ENCODE data around the gene SNX20. TPM values are rescaled to one million over a fixed set of nuclear protein-coding genes. Genes with fewer than 3 reads are reported as not detected.

SNX20 gene
- total RNA-seq, 1 donor from 2014 or later, result not detected

GRCh38 chr16:50709061-50709684 lies 28.1 kb upstream of the SNX20 start:
- peaks cover 6% of the 10 kb centered on the region for H3K36me3 Mint-ChIP-seq (ENCODE audit: low read depth)
- no peak overlapping the region for H3K4me3 Mint-ChIP-seq (ENCODE audit: unreplicated experiment)
- H3K4me1 Mint-ChIP-seq (ENCODE audit: low read depth), result no peaks in the 10 kb centered on the region
- no peak for DNase-seq (ENCODE audit: low spot score)
- H3K27ac Mint-ChIP-seq (ENCODE audit: unreplicated experiment), result no peak overlapping the region
- TF ChIP-seq, protein P1, sequence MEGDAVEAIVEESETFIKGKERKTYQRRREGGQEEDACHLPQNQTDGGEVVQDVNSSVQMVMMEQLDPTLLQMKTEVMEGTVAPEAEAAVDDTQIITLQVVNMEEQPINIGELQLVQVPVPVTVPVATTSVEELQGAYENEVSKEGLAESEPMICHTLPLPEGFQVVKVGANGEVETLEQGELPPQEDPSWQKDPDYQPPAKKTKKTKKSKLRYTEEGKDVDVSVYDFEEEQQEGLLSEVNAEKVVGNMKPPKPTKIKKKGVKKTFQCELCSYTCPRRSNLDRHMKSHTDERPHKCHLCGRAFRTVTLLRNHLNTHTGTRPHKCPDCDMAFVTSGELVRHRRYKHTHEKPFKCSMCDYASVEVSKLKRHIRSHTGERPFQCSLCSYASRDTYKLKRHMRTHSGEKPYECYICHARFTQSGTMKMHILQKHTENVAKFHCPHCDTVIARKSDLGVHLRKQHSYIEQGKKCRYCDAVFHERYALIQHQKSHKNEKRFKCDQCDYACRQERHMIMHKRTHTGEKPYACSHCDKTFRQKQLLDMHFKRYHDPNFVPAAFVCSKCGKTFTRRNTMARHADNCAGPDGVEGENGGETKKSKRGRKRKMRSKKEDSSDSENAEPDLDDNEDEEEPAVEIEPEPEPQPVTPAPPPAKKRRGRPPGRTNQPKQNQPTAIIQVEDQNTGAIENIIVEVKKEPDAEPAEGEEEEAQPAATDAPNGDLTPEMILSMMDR (IDR thresholded peaks at IDR 0.05), result no peak
- peaks cover 16% of the 10 kb centered on the region for H3K27me3 Mint-ChIP-seq (ENCODE audit: low read depth)
- peaks cover 16% of the 10 kb centered on the region for H3K9me3 Mint-ChIP-seq (ENCODE audit: low read depth)

GRCh38 chr16:50708373-50709060 lies 27.4 kb upstream of the SNX20 start:
- Mint-ChIP-seq H3K9me3 (ENCODE audit: low read depth) (peaks cover 22% of the 10 kb centered on the region), H3K27ac (ENCODE audit: unreplicated experiment) (no peak overlapping the region), H3K4me1 (ENCODE audit: low read depth) (no peaks in the 10 kb centered on the region), H3K4me3 (ENCODE audit: unreplicated experiment) (no peak overlapping the region), H3K36me3 (ENCODE audit: low read depth) (peaks cover 8% of the 10 kb centered on the region), H3K27me3 (ENCODE audit: low read depth) (peaks cover 16% of the 10 kb centered on the region)
- DNase-seq (ENCODE audit: low spot score), result no peak
- TF ChIP-seq, protein P1 (IDR thresholded peaks at IDR 0.05), result no peak

GRCh38 chr16:50706250-50706649 lies 25.1 kb upstream of the SNX20 start:
- DNase-seq (ENCODE audit: low spot score), result no peak
- H3K4me1 Mint-ChIP-seq (ENCODE audit: low read depth), result no peaks in the 10 kb centered on the region
- peaks cover 22% of the 10 kb centered on the region for H3K9me3 Mint-ChIP-seq (ENCODE audit: low read depth)
- peaks cover 8% of the 10 kb centered on the region for H3K36me3 Mint-ChIP-seq (ENCODE audit: low read depth)
- H3K4me3 Mint-ChIP-seq (ENCODE audit: unreplicated experiment), result no peak overlapping the region
- H3K27me3 Mint-ChIP-seq (ENCODE audit: low read depth), result peaks cover 16% of the 10 kb centered on the region
- no peak overlapping the region for H3K27ac Mint-ChIP-seq (ENCODE audit: unreplicated experiment)
- TF ChIP-seq, protein P1 (IDR thresholded peaks at IDR 0.05), result no peak

GRCh38 chr16:50705436-50706110 lies 24.5 kb upstream of the SNX20 start:
- TF ChIP-seq, protein P1 (IDR thresholded peaks at IDR 0.05), result no peak
- Mint-ChIP-seq H3K4me1 (ENCODE audit: low read depth) (no peaks in the 10 kb centered on the region), H3K27me3 (ENCODE audit: low read depth) (peaks cover 16% of the 10 kb centered on the region), H3K36me3 (ENCODE audit: low read depth) (peaks cover 8% of the 10 kb centered on the region), H3K27ac (ENCODE audit: unreplicated experiment) (no peak overlapping the region), H3K9me3 (ENCODE audit: low read depth) (peaks cover 22% of the 10 kb centered on the region), H3K4me3 (ENCODE audit: unreplicated experiment) (no peak overlapping the region)
- no peak for DNase-seq (ENCODE audit: low spot score)

GRCh38 chr16:50704245-50704644 lies 23.1 kb upstream of the SNX20 start:
- peaks cover 8% of the 10 kb centered on the region for H3K36me3 Mint-ChIP-seq (ENCODE audit: low read depth)
- peaks cover 22% of the 10 kb centered on the region for H3K9me3 Mint-ChIP-seq (ENCODE audit: low read depth)
- no peak overlapping the region for H3K27ac Mint-ChIP-seq (ENCODE audit: unreplicated experiment)
- H3K27me3 Mint-ChIP-seq (ENCODE audit: low read depth), result peaks cover 16% of the 10 kb centered on the region
- no peak overlapping the region for H3K4me3 Mint-ChIP-seq (ENCODE audit: unreplicated experiment)
- no peak for DNase-seq (ENCODE audit: low spot score)
- TF ChIP-seq, protein P1 (IDR thresholded peaks at IDR 0.05), result no peak
- H3K4me1 Mint-ChIP-seq (ENCODE audit: low read depth), result no peaks in the 10 kb centered on the region

Measured in chondrocyte (in vitro differentiated cells).